Left renal cortex interstitium (tissue), 4 donors: ENCODE measurements around the gene ZC3H7B. TPM values are rescaled to one million over a fixed set of nuclear protein-coding genes. Genes with fewer than 3 reads are reported as not detected.
"Not testable (repeated sequence)": the region's sequence is repeated elsewhere in the genome, so short reads cannot be mapped to it uniquely, and the experiment has no call there.

Source experiments
- DNase-seq, 4 donors: peaks; one replicate each; pipeline ENCODE4 v3.0.0-alpha.2; 2013; ENCODE audit warnings: low read depth in 4 of 4, low spot score in 2 of 4, missing footprints in 1 of 4
- polyA plus RNA-seq, 4 donors: library from polyadenylated mRNA; unstranded; fragments of 120-200 nt; gene quantifications; one replicate each; pipeline ENCODE4 v1.2.1, GENCODE V29; 2013; ENCODE audit not compliant: insufficient read length in 4 of 4

ZC3H7B gene
- polyA plus RNA-seq, 4 donors: 70.6 to 109 (median 94.8) TPM

DNA sequence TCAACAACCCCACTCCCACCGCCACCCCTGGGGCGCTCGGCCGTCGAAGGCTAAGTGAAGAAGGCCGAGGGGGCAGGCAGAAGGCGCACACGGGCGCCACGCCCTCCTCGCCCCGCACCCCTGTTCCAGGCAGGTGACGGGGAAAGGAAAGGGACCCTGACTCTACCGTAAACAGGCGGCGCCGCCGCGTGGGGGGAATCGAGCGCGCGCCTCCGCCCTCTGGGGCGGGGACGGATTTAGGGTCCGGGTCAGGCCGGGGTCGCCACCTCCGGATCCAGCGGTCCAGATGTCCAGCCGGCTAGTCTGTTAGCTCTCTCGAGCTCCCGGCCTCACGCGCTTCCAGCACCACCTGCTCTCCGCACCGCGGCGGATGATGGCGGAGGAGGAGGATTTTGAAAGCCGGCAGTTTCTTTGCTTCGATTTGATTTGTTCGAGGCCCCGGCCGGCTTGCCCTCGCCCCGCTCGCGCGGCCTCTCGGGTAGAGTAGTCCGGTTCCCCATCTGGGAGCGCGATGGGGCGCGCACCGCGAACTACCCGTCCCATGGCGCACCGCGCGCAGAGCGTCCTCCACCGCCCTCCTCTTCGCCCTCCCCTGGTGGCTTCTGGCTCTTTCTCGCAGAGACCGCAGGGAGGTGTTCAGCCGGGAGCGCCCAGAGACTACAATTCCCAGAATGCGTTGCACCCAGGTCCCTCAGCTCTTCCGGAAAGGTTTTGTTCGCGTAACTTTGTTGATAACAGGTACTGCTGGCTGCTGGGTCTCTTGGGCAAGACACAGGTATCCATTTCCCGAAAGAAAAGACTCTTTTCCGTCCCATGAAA, 15.3 kb upstream of the ZC3H7B start, which contains the start of gene RANGAP1:
Gene RANGAP1 (minus strand): TSS at position 368 of the 819 bp plus-strand sequence. CDS start 5,143 bp downstream, outside the sequence.
- DNase-seq: peak; percentile 94 to 99 (median 96)

- DNase-seq: no peak
These were observed 14.7 kb upstream of the ZC3H7B start for GRCh38 chr22:41286639-41287091.

- DNase-seq: no peak
These were observed 12.9 kb upstream of the ZC3H7B start for GRCh38 chr22:41288245-41288946.

DNA sequence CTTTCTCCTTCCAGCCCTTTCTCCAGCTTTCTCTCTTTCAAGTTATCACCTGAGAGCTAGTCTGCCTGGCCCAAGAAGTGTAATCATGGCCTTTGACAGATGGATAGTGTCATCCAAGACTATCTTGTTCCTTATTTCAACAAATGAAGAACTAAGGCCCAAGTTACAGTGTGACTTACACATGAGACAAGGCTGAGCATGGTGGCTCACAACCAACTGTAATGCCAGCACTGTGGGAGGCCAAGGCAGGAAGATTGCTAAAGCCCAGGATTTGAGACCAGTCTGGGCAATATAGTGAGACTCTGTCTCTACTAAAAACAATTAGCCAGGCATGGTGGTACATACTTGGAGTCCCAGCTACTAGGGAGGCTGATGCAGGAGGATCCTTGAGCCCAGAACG, 11.7 kb upstream of the ZC3H7B start:
- no peak for DNase-seq

- no peak for DNase-seq
These were observed 10.8 kb upstream of the ZC3H7B start for GRCh38 chr22:41290262-41291221.

DNA sequence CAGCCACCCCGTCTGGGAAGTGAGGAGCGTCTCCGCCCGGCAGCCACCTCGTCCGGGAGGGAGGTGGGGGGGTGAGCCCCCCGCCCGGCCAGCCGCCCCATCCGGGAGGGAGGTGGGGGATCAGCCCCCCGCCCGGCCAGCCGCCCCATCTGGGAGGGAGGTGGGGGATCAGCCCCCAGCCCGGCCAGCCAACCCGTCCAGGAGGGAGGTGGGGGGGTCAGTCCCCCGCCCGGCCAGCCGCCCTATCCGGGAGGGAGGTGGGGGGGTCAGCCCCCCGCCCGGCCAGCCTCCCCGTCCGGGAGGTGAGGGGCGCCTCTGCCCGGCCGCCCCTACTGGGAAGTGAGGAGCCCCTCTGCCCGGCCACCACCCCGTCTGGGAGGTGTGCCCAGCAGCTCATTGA, 6.5 kb upstream of the ZC3H7B start:
- DNase-seq: not testable (repeated sequence)

DNA sequence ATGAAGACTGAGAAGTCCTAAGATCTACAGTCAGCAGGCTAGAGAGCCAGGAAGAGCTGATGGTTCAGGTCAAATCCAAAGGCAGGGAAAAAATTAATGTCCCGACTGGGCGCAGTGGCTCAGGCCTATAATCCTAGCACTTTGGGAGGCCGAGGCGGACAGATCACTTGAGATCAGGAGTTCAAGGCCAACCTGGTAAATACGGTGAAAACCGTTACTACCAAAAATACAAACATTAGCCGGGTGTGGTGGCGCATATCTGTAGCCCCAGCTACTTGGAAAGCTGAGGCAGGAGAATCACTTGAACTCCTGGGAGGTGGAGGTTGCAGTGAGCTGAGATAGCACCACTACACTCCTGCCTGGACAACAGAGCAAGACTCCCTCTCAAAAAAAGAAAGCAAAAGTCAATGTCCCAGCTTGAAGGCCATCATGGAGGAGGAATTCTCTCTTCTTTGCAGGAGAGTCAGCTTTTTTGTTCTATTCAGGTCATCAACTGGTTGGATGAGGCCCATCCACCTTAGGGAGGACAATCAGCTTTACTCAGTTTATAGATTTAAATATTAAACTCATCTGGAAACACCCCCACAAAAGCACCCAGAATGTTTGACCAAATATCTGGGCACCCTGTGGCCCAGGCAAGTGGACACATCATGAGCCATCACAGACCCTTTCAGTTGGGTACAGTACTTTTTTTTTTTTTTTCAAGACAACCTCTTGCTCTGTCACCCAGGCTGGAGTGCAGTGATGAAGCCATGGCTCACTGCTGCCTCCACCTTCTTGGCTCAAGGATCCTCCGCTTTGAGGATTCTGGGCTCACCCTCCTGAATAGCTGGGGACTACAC, 4.3 kb upstream of the ZC3H7B start:
- DNase-seq: no peak

- no peak for DNase-seq
These were observed 664 bp upstream of the ZC3H7B start for GRCh38 chr22:41300661-41301060.

DNA sequence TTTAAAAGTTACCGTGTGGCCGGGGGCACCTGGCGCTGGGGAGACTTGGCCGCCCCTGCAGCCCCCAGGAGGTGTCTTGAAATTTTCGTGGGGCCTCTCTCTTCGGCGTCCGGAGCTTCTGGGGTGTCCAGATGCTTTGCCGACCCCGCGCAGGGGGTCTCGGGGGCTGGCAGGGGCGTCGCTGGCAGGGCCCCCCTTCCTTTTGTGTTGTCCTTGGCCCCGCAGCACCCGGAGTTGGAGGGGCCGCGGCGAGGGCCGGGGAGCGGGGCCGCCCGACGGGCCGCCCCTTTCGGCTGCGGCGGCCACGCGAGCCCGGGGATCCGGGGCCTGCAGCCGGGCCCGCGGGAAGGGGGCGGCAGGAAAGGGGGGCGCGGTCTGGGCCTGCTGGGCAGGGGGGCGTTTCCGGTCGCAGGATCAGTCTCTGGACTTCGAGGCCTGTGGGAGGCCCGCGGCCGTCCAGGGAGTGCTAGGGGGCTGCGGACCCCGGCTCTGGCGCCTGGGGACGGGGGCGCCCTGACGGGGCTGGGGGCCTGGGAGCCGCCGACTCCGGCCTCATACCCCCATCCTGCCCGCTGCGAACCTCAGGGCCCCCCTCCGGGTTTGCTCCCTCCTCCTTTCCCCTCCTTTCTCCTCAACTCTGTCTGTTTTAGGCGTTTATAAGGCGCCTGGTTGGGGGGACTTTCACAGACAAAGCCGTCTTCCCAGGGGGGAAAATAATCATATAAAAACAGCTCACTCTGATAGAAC, 869 bp downstream of the ZC3H7B start:
- DNase-seq: no peak

DNA sequence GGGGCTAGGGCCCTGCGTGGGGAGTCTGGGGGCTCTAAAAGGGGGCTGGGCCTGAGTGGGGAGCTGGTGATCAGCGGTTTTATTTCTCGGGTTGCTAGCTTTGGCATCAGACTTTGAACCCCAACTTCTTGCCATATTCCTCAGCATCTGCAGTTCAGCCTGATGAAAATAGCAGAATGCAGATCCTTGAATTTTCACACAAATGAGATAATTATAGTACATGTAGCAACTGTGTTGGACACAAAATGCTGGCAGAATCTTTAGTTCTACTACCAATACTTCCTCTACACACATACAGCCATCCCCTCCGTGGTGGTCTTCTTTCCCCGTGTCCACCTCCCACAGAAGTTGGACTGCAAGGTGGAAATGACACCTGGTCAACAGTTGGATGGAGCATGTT, 1.5 kb downstream of the ZC3H7B start:
- no peak for DNase-seq

DNA sequence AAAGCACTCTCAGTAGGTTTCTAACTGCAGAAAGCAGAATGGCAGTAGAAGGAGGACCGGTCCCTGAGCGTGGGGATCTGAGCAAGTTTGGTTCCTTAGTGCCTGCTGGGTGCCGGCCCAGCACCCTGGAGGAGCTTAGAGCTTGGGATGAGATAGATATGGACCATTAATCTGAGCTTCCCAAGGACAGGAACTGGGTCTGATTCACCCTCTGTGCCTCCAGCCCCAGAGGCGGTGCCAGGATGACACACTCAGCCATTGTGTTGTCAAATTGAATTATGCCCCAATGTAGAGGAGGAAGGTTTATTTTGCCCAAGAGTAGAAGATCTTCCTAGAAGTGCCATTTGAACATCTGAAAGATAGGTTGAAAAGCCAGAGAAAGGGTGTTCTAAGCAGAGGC, 4.3 kb downstream of the ZC3H7B start:
- no peak for DNase-seq

- no peak for DNase-seq
These were observed 6.7 kb downstream of the ZC3H7B start for GRCh38 chr22:41308054-41308453.

- DNase-seq: no peak
These were observed 7.2 kb downstream of the ZC3H7B start for GRCh38 chr22:41308544-41308947.

- DNase-seq: no peak
These were observed 9.0 kb downstream of the ZC3H7B start for GRCh38 chr22:41310336-41310735.

DNA sequence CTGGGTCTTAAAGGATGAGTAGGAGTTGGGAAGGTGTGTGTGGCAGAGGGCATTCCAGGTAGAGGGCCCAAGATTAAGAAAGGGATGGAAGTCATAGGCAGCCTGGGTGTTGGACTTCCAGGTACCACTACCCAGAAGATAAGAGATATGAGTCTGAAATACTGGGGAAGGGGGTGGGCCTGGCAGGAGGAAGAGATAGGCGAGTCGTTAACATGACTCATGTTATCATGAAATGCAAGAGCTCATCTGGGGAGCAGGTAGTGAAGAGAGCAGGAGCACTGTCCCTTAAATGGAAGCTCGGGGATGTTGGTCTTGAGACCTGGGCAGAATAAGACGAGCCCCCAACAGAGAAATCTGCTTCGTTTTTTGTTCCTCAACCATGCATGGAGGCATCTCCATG, 10.2 kb downstream of the ZC3H7B start:
- DNase-seq: no peak

DNA sequence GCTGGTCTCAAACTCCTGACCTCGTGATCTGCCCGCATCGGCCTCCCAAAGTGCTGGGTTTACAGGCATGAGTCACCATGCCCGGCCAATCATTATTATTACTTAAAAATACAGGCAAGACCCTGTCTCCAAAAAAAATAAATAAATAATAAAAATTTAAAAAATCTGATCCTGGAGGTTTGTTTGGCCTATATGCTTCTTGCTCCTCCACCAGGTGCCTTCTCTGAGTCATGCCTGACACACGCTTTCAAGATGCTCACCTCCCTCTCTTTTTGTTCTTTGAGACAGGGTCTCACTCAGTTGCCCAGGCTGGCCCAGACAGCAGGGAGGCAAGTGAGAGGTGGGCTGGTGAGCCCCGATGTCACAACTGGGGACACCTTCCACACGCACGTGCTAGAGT, 13.5 kb downstream of the ZC3H7B start:
- DNase-seq: no peak

- DNase-seq: no peak
These were observed 14.3 kb downstream of the ZC3H7B start for GRCh38 chr22:41315586-41315985.

DNA sequence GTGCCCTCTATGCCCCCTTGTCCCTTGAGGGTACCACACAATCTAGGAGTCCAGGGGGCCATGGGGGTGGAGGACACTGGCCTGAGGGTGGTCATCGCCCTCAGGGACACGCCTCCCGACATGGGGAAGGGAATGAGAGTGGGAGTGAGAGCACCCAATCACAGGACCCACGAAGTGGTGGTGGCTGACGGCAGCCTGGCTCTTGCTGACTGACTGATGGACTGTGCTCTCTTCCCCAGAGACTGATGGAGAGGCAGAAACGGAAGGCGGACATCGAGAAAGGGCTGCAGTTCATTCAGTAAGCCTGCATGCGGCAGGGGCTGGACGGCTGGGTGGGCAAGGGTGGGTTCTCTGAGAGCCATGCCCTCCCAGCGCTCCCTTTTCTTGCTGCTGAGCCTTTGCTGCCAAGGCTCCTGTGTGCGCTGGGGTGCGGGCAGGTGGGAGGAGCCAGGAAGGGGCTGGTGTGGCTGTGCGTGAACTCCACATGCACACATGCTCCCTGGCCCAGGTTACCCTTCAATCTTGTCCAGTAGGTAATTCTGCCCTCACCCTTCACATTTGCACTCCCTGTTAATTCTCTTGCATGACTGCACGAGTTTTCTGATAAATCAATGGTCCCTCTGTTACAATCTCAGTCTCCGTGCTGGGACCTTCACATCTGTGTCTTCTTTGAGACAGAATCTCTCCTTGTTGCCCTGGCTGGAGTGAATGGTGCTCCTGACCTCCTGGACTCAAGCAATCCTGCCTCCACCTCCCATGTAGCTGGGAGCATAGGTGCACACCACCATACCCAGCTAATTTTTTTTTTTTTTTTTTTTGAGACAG, 19.3 kb downstream of the ZC3H7B start:
- DNase-seq: no peak
